ENCODE results near the gene FILIP1L.

The FILIP1L gene

DNA sequence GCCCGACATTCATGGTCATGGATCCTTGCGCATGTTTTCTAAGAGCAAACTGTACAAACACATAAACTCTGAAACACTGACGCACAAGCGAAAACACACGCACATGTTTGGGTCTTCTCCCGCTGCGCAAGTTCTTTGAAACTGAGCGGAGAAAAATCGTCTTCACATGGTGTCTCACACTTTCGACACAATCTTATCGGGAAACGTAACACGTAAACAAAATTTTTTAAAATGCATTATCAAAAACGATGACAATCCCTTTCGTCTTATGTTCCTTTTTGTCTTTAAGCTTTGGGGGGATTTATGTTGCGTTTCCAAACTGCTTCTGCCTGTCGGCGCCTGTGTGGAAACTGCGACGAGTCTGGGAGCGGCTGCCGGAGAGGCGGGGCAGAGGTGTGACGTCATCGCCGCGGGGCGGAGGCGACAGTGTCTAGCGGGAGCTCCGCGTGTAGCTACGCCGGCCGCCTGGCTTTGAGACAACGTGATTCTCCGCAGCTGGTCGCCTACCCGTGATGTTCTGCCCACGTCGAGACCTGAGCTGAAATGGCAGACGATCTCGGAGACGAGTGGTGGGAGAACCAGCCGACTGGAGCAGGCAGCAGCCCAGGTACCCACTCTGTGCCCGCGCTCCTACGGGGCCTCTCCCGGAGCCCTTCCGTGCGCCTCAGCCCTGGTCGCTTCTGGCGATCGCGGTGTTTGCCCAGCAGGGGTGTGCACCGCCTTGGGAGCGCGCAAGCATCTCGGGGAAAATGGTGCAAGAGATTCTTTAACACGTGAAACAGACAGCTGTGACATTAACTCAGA lies 296.7 kb downstream of the FILIP1L start, which contains the start of gene CMSS1:
Gene CMSS1 (plus strand): TSS at position 426 of the 804 bp plus-strand sequence.
- DNase-seq (ENCODE audit: low spot score): peak; percentile 87
- TF ChIP-seq, protein P1, sequence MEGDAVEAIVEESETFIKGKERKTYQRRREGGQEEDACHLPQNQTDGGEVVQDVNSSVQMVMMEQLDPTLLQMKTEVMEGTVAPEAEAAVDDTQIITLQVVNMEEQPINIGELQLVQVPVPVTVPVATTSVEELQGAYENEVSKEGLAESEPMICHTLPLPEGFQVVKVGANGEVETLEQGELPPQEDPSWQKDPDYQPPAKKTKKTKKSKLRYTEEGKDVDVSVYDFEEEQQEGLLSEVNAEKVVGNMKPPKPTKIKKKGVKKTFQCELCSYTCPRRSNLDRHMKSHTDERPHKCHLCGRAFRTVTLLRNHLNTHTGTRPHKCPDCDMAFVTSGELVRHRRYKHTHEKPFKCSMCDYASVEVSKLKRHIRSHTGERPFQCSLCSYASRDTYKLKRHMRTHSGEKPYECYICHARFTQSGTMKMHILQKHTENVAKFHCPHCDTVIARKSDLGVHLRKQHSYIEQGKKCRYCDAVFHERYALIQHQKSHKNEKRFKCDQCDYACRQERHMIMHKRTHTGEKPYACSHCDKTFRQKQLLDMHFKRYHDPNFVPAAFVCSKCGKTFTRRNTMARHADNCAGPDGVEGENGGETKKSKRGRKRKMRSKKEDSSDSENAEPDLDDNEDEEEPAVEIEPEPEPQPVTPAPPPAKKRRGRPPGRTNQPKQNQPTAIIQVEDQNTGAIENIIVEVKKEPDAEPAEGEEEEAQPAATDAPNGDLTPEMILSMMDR (IDR thresholded peaks at IDR 0.05; ENCODE audit: extremely low read depth, missing control alignments): no peak

DNA sequence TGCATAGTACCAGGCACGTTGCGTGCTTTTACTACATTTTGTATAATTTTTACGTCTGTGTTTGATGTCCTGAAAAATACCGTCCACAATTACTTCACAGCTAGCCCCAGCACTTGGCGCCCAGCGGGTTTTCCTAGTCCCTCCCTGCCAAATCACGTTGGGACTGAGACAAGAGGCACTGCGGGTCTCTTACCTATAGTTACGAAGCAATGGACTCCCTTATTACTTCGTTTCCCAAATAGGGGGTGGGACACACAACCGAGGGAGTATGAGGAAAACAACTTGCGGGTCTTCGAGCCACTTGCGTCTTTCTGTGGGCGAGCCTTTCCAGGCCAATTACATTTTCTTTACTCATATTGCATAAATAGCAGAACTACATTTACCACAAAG lies 297.3 kb downstream of the FILIP1L start:
- peak; percentile 12 for DNase-seq (ENCODE audit: low spot score)
- TF ChIP-seq, protein P1 (IDR thresholded peaks at IDR 0.05; ENCODE audit: extremely low read depth, missing control alignments): no peak

DNA sequence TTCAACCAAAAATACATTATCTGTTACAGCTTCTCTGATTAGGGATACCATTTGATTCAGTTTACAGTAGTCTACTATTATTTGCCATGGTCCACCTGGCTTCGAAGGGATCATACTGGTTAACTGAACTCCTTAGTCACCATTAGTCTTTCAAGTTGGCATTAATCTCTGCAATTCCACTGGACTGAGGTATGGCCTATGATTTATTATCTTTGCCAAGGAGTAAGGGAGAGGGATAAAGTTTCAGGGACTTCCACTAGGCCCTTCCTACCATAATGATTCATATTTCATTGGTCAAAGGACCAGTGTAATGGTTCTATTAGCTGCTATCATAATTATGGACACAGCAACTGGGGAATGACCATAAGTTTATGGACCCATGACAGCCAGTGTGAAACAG lies 303.9 kb downstream of the FILIP1L start:
- DNase-seq (ENCODE audit: low spot score): no peak
- TF ChIP-seq, protein P1 (IDR thresholded peaks at IDR 0.05; ENCODE audit: extremely low read depth, missing control alignments): no peak

DNA sequence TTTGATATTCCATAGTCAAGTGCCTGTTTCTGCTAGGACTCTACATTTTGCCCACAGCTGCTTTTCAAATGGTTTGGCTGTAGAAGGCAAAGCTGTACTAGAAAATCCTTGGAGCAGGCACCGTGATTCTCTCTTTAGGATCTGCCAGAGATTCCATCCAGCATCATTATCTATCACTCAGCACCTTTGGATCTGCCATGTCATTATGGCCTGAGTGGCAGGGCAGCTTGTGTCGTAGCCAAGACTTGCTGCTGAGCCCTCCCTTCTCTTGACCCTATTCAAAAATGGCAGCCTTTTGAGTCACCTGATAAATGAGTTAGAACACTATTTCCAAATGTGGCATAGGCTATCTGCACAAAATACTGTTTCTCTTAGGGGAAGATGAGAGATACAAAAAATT lies 304.7 kb downstream of the FILIP1L start:
- DNase-seq (ENCODE audit: low spot score): no peak
- TF ChIP-seq, protein P1 (IDR thresholded peaks at IDR 0.05; ENCODE audit: extremely low read depth, missing control alignments): no peak

DNA sequence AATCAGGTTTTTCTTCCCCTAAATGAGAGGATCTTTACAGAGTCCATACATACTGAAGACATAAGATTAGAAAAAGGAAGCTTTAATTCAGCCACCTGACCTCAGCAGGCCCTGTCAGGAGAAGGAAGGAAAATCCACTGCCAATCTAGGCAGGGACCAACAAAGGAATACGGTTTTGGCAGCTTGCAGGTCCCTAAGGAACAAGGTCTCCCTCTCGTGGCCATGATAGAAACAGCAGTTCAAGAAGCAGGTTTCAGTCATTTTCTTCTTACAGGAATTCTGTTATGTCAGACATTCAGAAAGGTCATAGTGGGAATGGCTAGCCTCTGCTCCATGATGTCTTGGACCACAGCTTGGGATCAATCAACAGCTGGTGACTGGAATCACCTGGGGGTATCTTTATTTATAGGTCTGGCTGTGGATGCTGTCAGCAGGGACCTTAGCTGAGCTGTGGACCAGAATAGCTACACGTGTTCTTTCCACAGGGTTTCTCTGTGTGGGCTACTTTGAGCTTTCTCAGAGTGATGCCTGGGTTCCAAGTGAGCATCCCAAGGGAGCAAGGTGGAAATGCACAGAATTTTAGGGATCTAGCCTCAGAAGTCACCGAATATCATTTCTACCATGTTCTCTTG lies 306.0 kb downstream of the FILIP1L start:
- peak; percentile 52 for DNase-seq (ENCODE audit: low spot score)
- TF ChIP-seq, protein P1 (IDR thresholded peaks at IDR 0.05; ENCODE audit: extremely low read depth, missing control alignments): peak; percentile 82

DNA sequence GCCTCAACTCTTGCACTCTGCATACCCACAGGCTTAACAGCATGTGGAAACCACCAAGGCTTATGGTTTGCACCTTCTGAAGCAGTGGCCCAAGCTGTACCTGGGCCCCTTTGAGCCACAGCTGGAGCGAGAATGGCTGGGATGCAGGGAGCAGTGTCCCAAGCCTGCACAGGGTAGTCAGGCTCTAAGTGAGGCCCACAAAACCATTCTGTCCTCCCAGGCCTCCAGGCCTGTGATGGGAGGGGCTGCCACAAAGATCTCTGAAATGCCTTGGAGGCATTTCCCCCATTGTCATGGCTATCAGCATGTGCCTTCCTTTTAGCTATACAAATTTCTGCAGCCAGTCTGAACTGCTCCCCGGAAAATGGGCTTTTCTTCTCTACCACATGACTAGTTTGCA lies 309.1 kb downstream of the FILIP1L start:
- DNase-seq (ENCODE audit: low spot score): no peak

DNA sequence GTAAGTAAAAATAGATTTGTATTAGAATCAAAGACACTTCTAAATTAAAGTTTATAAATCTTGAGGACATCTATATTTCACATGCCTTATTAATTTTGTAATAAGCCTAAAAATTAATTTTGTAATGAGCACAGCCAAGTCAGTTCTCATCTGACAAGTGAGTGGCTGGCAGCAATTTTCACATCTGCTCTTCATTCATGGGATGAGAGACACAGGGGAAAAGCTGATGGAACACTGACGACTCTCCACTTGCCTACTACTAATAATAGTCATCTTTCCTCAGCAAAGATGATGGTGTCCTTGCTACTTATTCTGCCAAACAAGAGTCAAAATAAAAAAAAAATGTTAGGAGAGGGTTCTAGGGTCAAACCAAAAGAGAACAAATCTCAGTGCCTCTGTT lies 311.0 kb downstream of the FILIP1L start:
- DNase-seq (ENCODE audit: low spot score): no peak
- TF ChIP-seq, protein P1 (IDR thresholded peaks at IDR 0.05; ENCODE audit: extremely low read depth, missing control alignments): no peak

More for the DNA sequence above, 309.1 kb downstream of the FILIP1L start:
- TF ChIP-seq, protein P1 (IDR thresholded peaks at IDR 0.05; ENCODE audit: extremely low read depth, missing control alignments): no peak
